Mucosa of rectum (tissue), 2 donors: ENCODE data around the gene ESR1.

Experiments used
- H3K27ac ChIP-seq, 2 donors: one replicate each; pipeline ENCODE4 v1.7.0; 2013; ENCODE audit warnings: inconsistent platforms in 2 of 2, low read depth in 2 of 2, low read length in 2 of 2
- H3K27me3 ChIP-seq, 2 donors: one replicate each; pipeline ENCODE4 v1.7.0; 2013; ENCODE audit warnings: low read length in 2 of 2; ENCODE audit not compliant: control insufficient read depth in 2 of 2, insufficient read depth in 2 of 2
- H3K36me3 ChIP-seq, 2 donors: one replicate each; pipeline ENCODE4 v1.7.0; 2013; ENCODE audit warnings: low read length in 2 of 2; ENCODE audit not compliant: control insufficient read depth in 2 of 2, insufficient read depth in 2 of 2
- H3K4me1 ChIP-seq, 2 donors: one replicate each; pipeline ENCODE4 v1.7.0; 2013; ENCODE audit warnings: low read length in 2 of 2, mild to moderate bottlenecking in 1 of 2; ENCODE audit not compliant: control insufficient read depth in 2 of 2, insufficient read depth in 2 of 2
- H3K4me3 ChIP-seq, 2 donors: one replicate each; pipeline ENCODE4 v1.7.0; 2013; ENCODE audit warnings: low read length in 2 of 2
- H3K9ac ChIP-seq, 2 donors: one replicate each; pipeline ENCODE4 v1.7.0; 2013; ENCODE audit warnings: low read length in 2 of 2, low read depth in 1 of 2, mild to moderate bottlenecking in 1 of 2
- H3K9me3 ChIP-seq, 2 donors: one replicate each; pipeline ENCODE4 v1.7.0; 2013; ENCODE audit warnings: low read length in 2 of 2; ENCODE audit not compliant: control insufficient read depth in 2 of 2
- donor health status: healthy.
- donor health status: Normal muscosa, but diverticular disease.

Gene ESR1

GRCh38 chr6:151813858-151814257 is 6.4 kb downstream of the ESR1 start:
- peaks cover 3 to 5% of the 10 kb centered on the region in 2 donors for H3K27me3 ChIP-seq
- no peaks in the 10 kb centered on the region for H3K9me3 ChIP-seq
- no peak overlapping the region for H3K9ac ChIP-seq
- H3K4me1 ChIP-seq, result no peaks in the 10 kb centered on the region
- no peak overlapping the region for H3K4me3 ChIP-seq
- H3K27ac ChIP-seq, result no peak overlapping the region
- H3K36me3 ChIP-seq, result no peaks in the 10 kb centered on the region

- Histone ChIP-seq H3K27me3 (no peaks in the 10 kb centered on the region), H3K9me3 (no peaks in the 10 kb centered on the region), H3K27ac (no peak overlapping the region), H3K4me1 (no peaks in the 10 kb centered on the region), H3K4me3 (no peak overlapping the region), H3K9ac (no peak overlapping the region), H3K36me3 (no peaks in the 10 kb centered on the region)
Measured at GRCh38 chr6:151814614-151815013, 7.1 kb downstream of the ESR1 start.

- H3K9me3 ChIP-seq, result no peaks in the 10 kb centered on the region
- H3K9ac ChIP-seq, result no peak overlapping the region
- H3K36me3 ChIP-seq, result no peaks in the 10 kb centered on the region
- no peaks in the 10 kb centered on the region for H3K4me1 ChIP-seq
- no peak overlapping the region for H3K27ac ChIP-seq
- no peaks in the 10 kb centered on the region for H3K27me3 ChIP-seq
- no peak overlapping the region for H3K4me3 ChIP-seq
Measured at GRCh38 chr6:151822252-151823111, 15.0 kb downstream of the ESR1 start.

GRCh38 chr6:151826517-151827142 is 19.1 kb downstream of the ESR1 start:
- H3K4me3 ChIP-seq, result no peak overlapping the region
- no peaks in the 10 kb centered on the region for H3K36me3 ChIP-seq
- no peak overlapping the region for H3K9ac ChIP-seq
- H3K27ac ChIP-seq, result no peak overlapping the region
- H3K4me1 ChIP-seq, result no peaks in the 10 kb centered on the region
- no peaks in the 10 kb centered on the region for H3K27me3 ChIP-seq
- no peaks in the 10 kb centered on the region for H3K9me3 ChIP-seq

- no peaks in the 10 kb centered on the region for H3K4me1 ChIP-seq
- no peaks in the 10 kb centered on the region for H3K36me3 ChIP-seq
- no peak overlapping the region for H3K27ac ChIP-seq
- no peak overlapping the region for H3K9ac ChIP-seq
- H3K9me3 ChIP-seq, result no peaks in the 10 kb centered on the region
- no peak overlapping the region for H3K4me3 ChIP-seq
- no peaks in the 10 kb centered on the region for H3K27me3 ChIP-seq
Measured at GRCh38 chr6:151832710-151833109, 25.2 kb downstream of the ESR1 start.

- Histone ChIP-seq H3K9me3 (no peaks in the 10 kb centered on the region), H3K36me3 (no peaks in the 10 kb centered on the region), H3K9ac (no peak overlapping the region), H3K4me1 (no peaks in the 10 kb centered on the region), H3K27me3 (no peaks in the 10 kb centered on the region), H3K27ac (no peak overlapping the region), H3K4me3 (no peak overlapping the region)
Measured at GRCh38 chr6:151835396-151835795, 27.9 kb downstream of the ESR1 start.

GRCh38 chr6:151837223-151837622 is 29.7 kb downstream of the ESR1 start:
- Histone ChIP-seq H3K9me3 (no peaks in the 10 kb centered on the region), H3K9ac (no peak overlapping the region), H3K27me3 (no peaks in the 10 kb centered on the region), H3K4me3 (no peak overlapping the region), H3K4me1 (no peaks in the 10 kb centered on the region), H3K27ac (no peak overlapping the region), H3K36me3 (no peaks in the 10 kb centered on the region)

- Histone ChIP-seq H3K27ac (no peak overlapping the region), H3K4me1 (no peaks in the 10 kb centered on the region), H3K27me3 (no peaks in the 10 kb centered on the region), H3K9ac (no peak overlapping the region), H3K4me3 (no peak overlapping the region), H3K9me3 (no peaks in the 10 kb centered on the region), H3K36me3 (no peaks in the 10 kb centered on the region)
Measured at GRCh38 chr6:151842816-151843215, 35.3 kb downstream of the ESR1 start.

- no peaks in the 10 kb centered on the region for H3K27me3 ChIP-seq
Measured at GRCh38 chr6:151847064-151847463, 39.6 kb downstream of the ESR1 start.

GRCh38 chr6:151850479-151851003 is 43.1 kb downstream of the ESR1 start:
- Histone ChIP-seq H3K9me3 (no peaks in the 10 kb centered on the region), H3K27me3 (no peaks in the 10 kb centered on the region), H3K4me3 (no peak overlapping the region), H3K4me1 (no peaks in the 10 kb centered on the region), H3K36me3 (no peaks in the 10 kb centered on the region), H3K27ac (no peak overlapping the region), H3K9ac (no peak overlapping the region)

More at GRCh38 chr6:151847064-151847463, 39.6 kb downstream of the ESR1 start:
- Histone ChIP-seq H3K36me3 (no peaks in the 10 kb centered on the region), H3K9ac (no peak overlapping the region), H3K9me3 (no peaks in the 10 kb centered on the region), H3K4me1 (no peaks in the 10 kb centered on the region), H3K4me3 (no peak overlapping the region), H3K27ac (no peak overlapping the region)
